HepG2 (cell line): ENCODE measurements around the gene PODXL. TPM values are rescaled to one million over a fixed set of nuclear protein-coding genes. Genes with fewer than 3 reads are reported as not detected.

ENCODE experiments used
- ATAC-seq: fragments of 200-7000 bp; cut with Tn5 transposase; 3 replicates; pipeline ENCODE4 v1.9.1; 2020; ENCODE audit warnings: mild to moderate bottlenecking, moderate library complexity
- BruUV-seq: library from RNA; stranded (reverse); fragments of 400-500 nt; replicated peaks from 2 replicates; lab custom pipeline; 2021; lab: Mats Ljungman, UMichigan
- CTCF ChIA-PET: fragments of 300-600 bp; formaldehyde crosslinking; extraction: SDS; loops from one replicate; lab custom pipeline; 2021; ENCODE audit warnings: low total read pairs, inconsistent platforms, low intra/inter-chr PET ratio; lab: Yijun Ruan, JAX
- POLR2A ChIA-PET: fragments of 350-600 bp; sonication (Branson Sonifier 250); formaldehyde crosslinking; loops from one replicate; lab custom pipeline; 2020; ENCODE audit warnings: antibody characterized with exemption, inconsistent platforms; lab: Yijun Ruan, JAX
- DNase-seq: peaks from one replicate; pipeline ENCODE4 v3.0.0-alpha.2; 2015; ENCODE audit warnings: low spot score
- FAIRE-seq: peaks from 3 replicates; lab custom pipeline; 2011; peaks lifted over from hg19 to GRCh38; lab: Jason Lieb, UNC
- H2AFZ ChIP-seq: one replicate; pipeline ENCODE4 v1.6.1; 2011; ENCODE audit warnings: low read length, inconsistent platforms
- H3K27ac ChIP-seq: fragments of 300-600 bp; 3 replicates; pipeline ENCODE4 v1.8.0; 2011; ENCODE audit warnings: mixed run types, mild to moderate bottlenecking, mixed read lengths, low read length, inconsistent platforms; ENCODE audit not compliant: insufficient read depth; ENCODE audit errors: extremely low read length
- H3K27me3 ChIP-seq, 2 experiments: fragments of 200-600 bp in 1 of 2; 2 replicates in 1 of 2; 3 replicates in 1 of 2; pipeline versions ENCODE4 v1.6.0 to v1.8.0; 2011; ENCODE audit warnings: low read length in 2 of 2, mild to moderate bottlenecking in 2 of 2, moderate library complexity in 2 of 2, inconsistent platforms in 1 of 2; ENCODE audit not compliant: insufficient read depth in 2 of 2, control insufficient read depth in 1 of 2
- H3K36me3 ChIP-seq, 2 experiments: fragments of 200-600 bp in 1 of 2; replicated peaks in 1 of 2; 2 replicates in 1 of 2; 3 replicates in 1 of 2; pipeline versions ENCODE4 v1.5.1 to v1.8.0; 2011; ENCODE audit warnings: low read length in 2 of 2, inconsistent platforms in 1 of 2; ENCODE audit not compliant: insufficient read depth in 2 of 2, control insufficient read depth in 1 of 2
- H3K4me1 ChIP-seq: 2 replicates; pipeline ENCODE4 v1.5.1; 2012; ENCODE audit warnings: low read length, inconsistent platforms; ENCODE audit not compliant: insufficient read depth
- H3K4me2 ChIP-seq: 2 replicates; pipeline ENCODE4 v1.6.0; 2011; ENCODE audit warnings: low read depth, low read length, inconsistent platforms
- H3K4me3 ChIP-seq, 3 experiments: fragments of 200-600 bp in 1 of 3; sonication (generic), shearing (Covaris generic) in 1 of 3; replicated peaks in 1 of 3; 2 replicates each; pipeline ENCODE4 v1.5.1; 2011 to 2016; ENCODE audit warnings: low read length in 3 of 3, inconsistent platforms in 2 of 3, low read depth in 2 of 3, mild to moderate bottlenecking in 2 of 3, control low read depth in 1 of 3, mixed read lengths in 1 of 3; ENCODE audit not compliant: insufficient read depth in 1 of 3
- H3K79me2 ChIP-seq: one replicate; pipeline ENCODE4 v1.6.1; 2011; ENCODE audit warnings: low read length, inconsistent platforms; ENCODE audit not compliant: insufficient read depth
- H3K9ac ChIP-seq: 2 replicates; pipeline ENCODE4 v1.6.0; 2011; ENCODE audit warnings: mild to moderate bottlenecking, low read depth, low read length, inconsistent platforms; ENCODE audit not compliant: insufficient read depth
- H3K9me3 ChIP-seq: 2 replicates; pipeline ENCODE4 v1.5.1; 2012; ENCODE audit warnings: mild to moderate bottlenecking, low read length
- H4K20me1 ChIP-seq: 2 replicates; pipeline ENCODE4 v1.6.0; 2011; ENCODE audit warnings: inconsistent platforms, mild to moderate bottlenecking, low read length, moderate library complexity; ENCODE audit not compliant: insufficient read depth
- ESRRA ChIP-seq: sonication (generic); formaldehyde crosslinking; IDR thresholded peaks from 2 replicates; pipeline ENCODE4 v1.5.1; 2020; ENCODE audit warnings: mild to moderate bottlenecking, low read depth, missing genetic modification reagents
- FOXA1 ChIP-seq, 2 experiments: fragments of 450-650 bp in 1 of 2; sonication (generic) in 1 of 2; formaldehyde crosslinking in 1 of 2; IDR thresholded peaks; 2 replicates each; pipeline versions ENCODE4 v1.4.0 to v1.6.1; 2016 to 2020; ENCODE audit warnings: missing genetic modification reagents in 1 of 2
- ISL2 ChIP-seq: sonication (generic); formaldehyde crosslinking; IDR thresholded peaks from 2 replicates; pipeline ENCODE4 v1.5.0; 2020; ENCODE audit warnings: missing genetic modification reagents
- KDM2A ChIP-seq: sonication (generic); formaldehyde crosslinking; IDR thresholded peaks from 2 replicates; pipeline ENCODE4 v1.4.0; 2020; ENCODE audit warnings: low read depth, missing genetic modification reagents, borderline replicate concordance
- NCOA5 ChIP-seq: sonication (generic); formaldehyde crosslinking; IDR thresholded peaks from 2 replicates; pipeline ENCODE4 v1.4.0; 2020; ENCODE audit warnings: missing genetic modification reagents
- NR3C1 ChIP-seq: sonication (generic); formaldehyde crosslinking; IDR thresholded peaks from 2 replicates; pipeline ENCODE4 v1.4.0; 2020; ENCODE audit warnings: missing genetic modification reagents
- RFXAP ChIP-seq: sonication (generic); formaldehyde crosslinking; IDR thresholded peaks from 2 replicates; pipeline ENCODE4 v1.4.0; 2020; ENCODE audit warnings: missing genetic modification reagents, borderline replicate concordance
- RXRA ChIP-seq: sonication (generic); formaldehyde crosslinking; IDR thresholded peaks from 2 replicates; pipeline ENCODE4 v1.5.1; 2020; ENCODE audit warnings: missing genetic modification reagents
- SAP130 ChIP-seq: IDR thresholded peaks from 2 replicates; pipeline ENCODE4 v1.6.1; 2016; ENCODE audit warnings: low read depth
- SMAD3 ChIP-seq: sonication (generic); formaldehyde crosslinking; IDR thresholded peaks from 2 replicates; pipeline ENCODE4 v1.4.0; 2020; ENCODE audit warnings: missing genetic modification reagents
- ZBTB7A ChIP-seq: sonication (generic); formaldehyde crosslinking; IDR thresholded peaks from 2 replicates; pipeline ENCODE4 v1.8.0; 2022; ENCODE audit warnings: mild to moderate bottlenecking, missing genetic modification reagents
- ZNF230 ChIP-seq: sonication (generic); formaldehyde crosslinking; IDR thresholded peaks from 2 replicates; pipeline ENCODE4 v1.4.0; 2020; ENCODE audit warnings: mild to moderate bottlenecking, missing genetic modification reagents
- ZNF44 ChIP-seq: sonication (generic); formaldehyde crosslinking; IDR thresholded peaks from 2 replicates; pipeline ENCODE4 v1.5.1; 2020; ENCODE audit warnings: mild to moderate bottlenecking, missing genetic modification reagents
- ZNF510 ChIP-seq: sonication (generic); formaldehyde crosslinking; IDR thresholded peaks from 2 replicates; pipeline ENCODE4 v1.4.0; 2020; ENCODE audit warnings: low read depth, mild to moderate bottlenecking, missing genetic modification reagents
- WGBS: methylation state at CpG from one replicate; pipeline ENCODE4 v1.1.6; 2017; ENCODE audit warnings: low lambda C conversion rate; 5-methylcytosine and 5-hydroxymethylcytosine counted together
- in situ Hi-C: cut with HindIII; loops from 2 replicates; pipeline ENCODE4 v1.10.0; 2017; ENCODE audit warnings: low pct_unique_long_range_greater_than_20kb; ENCODE audit not compliant: extremely low pct_ligation_motif_present
- intact Hi-C: fragments of 100-400 bp; cut with micrococcal nuclease; formaldehyde crosslinking; loops from one replicate; pipeline ENCODE4 v1.10.0; 2022; ENCODE audit not compliant: unreplicated experiment
- polyA plus RNA-seq, 8 experiments: library from polyadenylated mRNA; depleted of rRNA in 3 of 8; stranded (reverse) in 7 of 8; unstranded in 1 of 8; fragments of >200 nt; fragmentation: Illumina TruSeq in 4 of 8; extraction: Trizol in 4 of 8; gene quantifications; 2 replicates each; pipeline versions ENCODE4 v1.2.1 to v1.2.3, GENCODE V29; 2011 to 2016; ENCODE audit warnings: low read depth in 4 of 8, missing spikeins in 1 of 8, mixed read lengths in 1 of 8; ENCODE audit not compliant: insufficient read depth in 1 of 8
- total RNA-seq, 5 experiments: library from RNA; depleted of rRNA; stranded (reverse); fragments of >200 nt; fragmentation: Illumina TruSeq; extraction: Trizol; gene quantifications; 2 replicates each; pipeline ENCODE4 v1.2.3, GENCODE V29; 2016; ENCODE audit warnings: low read depth in 1 of 5
- TF ChIP-seq, protein P1 (sequence below): sonication (generic); formaldehyde crosslinking; IDR thresholded peaks from 2 replicates; pipeline ENCODE4 v1.8.0; 2022; ENCODE audit warnings: missing genetic modification reagents, mild to moderate bottlenecking, moderate library complexity, borderline replicate concordance
- TF ChIP-seq, protein P2 (sequence below): sonication (generic); formaldehyde crosslinking; IDR thresholded peaks from 2 replicates; pipeline ENCODE4 v1.5.1; 2020; ENCODE audit warnings: missing genetic modification reagents, mild to moderate bottlenecking, borderline replicate concordance

PODXL gene
- total and polyA plus RNA-seq, 2 of the 13 experiments (the other 11 are each of a cell fraction or from before 2014, with no cell fraction given): 0.22 to 0.54 TPM

DNA sequence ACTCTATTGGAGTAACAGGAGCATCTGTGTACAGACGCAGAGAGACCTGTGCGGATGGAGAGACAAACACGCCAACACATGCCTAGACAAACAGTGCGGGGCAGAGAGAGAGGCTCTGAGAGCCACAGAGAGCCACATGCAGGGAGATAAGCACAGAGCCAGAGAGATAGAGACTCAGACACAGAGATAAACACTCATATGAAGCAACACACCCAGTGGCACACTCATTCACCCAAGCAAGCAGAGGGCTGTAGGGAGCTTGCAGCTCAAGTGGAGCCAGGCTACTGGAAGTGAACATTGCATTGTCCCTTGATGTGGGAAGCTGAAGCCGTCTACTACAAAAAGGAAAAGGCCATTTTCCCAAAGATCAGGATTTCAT lies 46.6 kb upstream of the PODXL start:
- DNase-seq (no peak), ATAC-seq (no peak; the same call in 2 of the 3 replicates)
- H3K27ac ChIP-seq: no peak overlapping the region
- no peaks in the 10 kb centered on the region for H3K36me3 ChIP-seq
- WGBS: 39% methylated on average over 5 of the region's 5 CpGs
- H3K79me2 ChIP-seq: no peaks in the 10 kb centered on the region
- intact Hi-C loops: no loop called here
- no peak overlapping the region for H2AFZ ChIP-seq
- peaks cover 2 to 44% of the 10 kb centered on the region in 2 experiments; a peak in 3 of 5 replicates for H3K27me3 ChIP-seq
- no TSS peak for BruUV-seq
- POLR2A ChIA-PET: no interaction called here
- no peaks in the 10 kb centered on the region for H3K4me1 ChIP-seq
- H4K20me1 ChIP-seq: no peaks in the 10 kb centered on the region
- CTCF ChIA-PET: no interaction called here
- TF ChIP-seq SMAD3 (CRISPR knock-in tag): no peak
- TF ChIP-seq KDM2A (CRISPR knock-in tag): no peak
- no peak for TF ChIP-seq ZNF230 (CRISPR knock-in tag)
- TF ChIP-seq, protein P1, sequence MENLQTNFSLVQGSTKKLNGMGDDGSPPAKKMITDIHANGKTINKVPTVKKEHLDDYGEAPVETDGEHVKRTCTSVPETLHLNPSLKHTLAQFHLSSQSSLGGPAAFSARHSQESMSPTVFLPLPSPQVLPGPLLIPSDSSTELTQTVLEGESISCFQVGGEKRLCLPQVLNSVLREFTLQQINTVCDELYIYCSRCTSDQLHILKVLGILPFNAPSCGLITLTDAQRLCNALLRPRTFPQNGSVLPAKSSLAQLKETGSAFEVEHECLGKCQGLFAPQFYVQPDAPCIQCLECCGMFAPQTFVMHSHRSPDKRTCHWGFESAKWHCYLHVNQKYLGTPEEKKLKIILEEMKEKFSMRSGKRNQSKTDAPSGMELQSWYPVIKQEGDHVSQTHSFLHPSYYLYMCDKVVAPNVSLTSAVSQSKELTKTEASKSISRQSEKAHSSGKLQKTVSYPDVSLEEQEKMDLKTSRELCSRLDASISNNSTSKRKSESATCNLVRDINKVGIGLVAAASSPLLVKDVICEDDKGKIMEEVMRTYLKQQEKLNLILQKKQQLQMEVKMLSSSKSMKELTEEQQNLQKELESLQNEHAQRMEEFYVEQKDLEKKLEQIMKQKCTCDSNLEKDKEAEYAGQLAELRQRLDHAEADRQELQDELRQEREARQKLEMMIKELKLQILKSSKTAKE (CRISPR knock-in tag): no peak
- TF ChIP-seq, protein P2, sequence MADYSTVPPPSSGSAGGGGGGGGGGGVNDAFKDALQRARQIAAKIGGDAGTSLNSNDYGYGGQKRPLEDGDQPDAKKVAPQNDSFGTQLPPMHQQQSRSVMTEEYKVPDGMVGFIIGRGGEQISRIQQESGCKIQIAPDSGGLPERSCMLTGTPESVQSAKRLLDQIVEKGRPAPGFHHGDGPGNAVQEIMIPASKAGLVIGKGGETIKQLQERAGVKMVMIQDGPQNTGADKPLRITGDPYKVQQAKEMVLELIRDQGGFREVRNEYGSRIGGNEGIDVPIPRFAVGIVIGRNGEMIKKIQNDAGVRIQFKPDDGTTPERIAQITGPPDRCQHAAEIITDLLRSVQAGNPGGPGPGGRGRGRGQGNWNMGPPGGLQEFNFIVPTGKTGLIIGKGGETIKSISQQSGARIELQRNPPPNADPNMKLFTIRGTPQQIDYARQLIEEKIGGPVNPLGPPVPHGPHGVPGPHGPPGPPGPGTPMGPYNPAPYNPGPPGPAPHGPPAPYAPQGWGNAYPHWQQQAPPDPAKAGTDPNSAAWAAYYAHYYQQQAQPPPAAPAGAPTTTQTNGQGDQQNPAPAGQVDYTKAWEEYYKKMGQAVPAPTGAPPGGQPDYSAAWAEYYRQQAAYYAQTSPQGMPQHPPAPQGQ (CRISPR knock-in tag): no peak
- no peak for TF ChIP-seq ZNF510
- no peak for TF ChIP-seq SAP130 (CRISPR knock-in tag)
- no peak for TF ChIP-seq ZBTB7A (CRISPR knock-in tag)
- TF ChIP-seq NR3C1 (CRISPR knock-in tag): no peak
- no peak for TF ChIP-seq FOXA1 (IDR thresholded peaks at IDR 0.05)
- no peak for TF ChIP-seq FOXA1 (CRISPR knock-in tag; IDR thresholded peaks at IDR 0.05)
- TF ChIP-seq RXRA: no peak
- no peak for TF ChIP-seq ESRRA (CRISPR knock-in tag)
- TF ChIP-seq ISL2 (CRISPR knock-in tag): no peak
- no peak for TF ChIP-seq NCOA5
- TF ChIP-seq ZNF44 (CRISPR knock-in tag): no peak
- no peak for TF ChIP-seq RFXAP (CRISPR knock-in tag)
- TF ChIP-seq, all 625 proteins: peak for 0
- no peaks in the 10 kb centered on the region for H3K9me3 ChIP-seq
- H3K9ac ChIP-seq: no peak overlapping the region
- no peak overlapping the region for H3K4me3 ChIP-seq
- no peak for FAIRE-seq
- no peak overlapping the region for H3K4me2 ChIP-seq
- in situ Hi-C loops: no loop called here
